ENCODE measurements around the gene LSM4.

DNA sequence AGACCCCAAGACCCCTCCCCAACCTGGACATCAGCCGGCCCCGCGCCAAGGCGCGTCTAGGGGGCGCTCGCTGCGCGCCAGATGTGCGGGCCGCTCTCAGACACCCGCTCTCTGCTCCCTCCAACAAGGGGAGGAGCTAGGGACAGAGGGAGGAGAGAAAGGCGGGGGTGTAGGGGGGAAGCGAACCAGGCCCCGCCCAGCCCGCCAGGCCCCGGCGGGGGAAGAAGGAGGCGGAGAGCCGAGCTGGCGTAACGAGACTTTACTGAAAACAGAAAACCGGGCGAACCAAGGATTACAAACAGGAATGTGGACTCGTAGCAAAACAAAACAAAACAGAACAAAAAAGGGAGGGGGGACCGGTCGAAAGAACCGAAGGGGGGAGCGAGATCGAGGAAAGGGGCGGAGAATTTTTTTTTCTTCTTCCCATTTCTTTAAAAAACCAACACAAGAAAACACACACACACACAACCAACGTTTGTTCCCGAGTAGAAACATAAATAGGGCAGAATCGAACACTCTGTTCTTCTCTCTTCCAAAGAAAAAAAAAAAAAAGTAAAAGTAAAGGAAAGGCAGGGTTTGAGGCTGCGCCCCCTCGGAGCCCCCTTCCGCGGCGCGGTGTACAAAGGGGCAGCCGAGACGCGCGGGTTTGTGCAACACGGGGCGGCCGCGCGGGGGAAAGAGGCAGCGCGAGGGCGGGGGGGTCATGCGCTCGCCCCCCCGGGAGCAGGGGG lies 43.2 kb downstream of the LSM4 start:
- TF ChIP-seq, protein P1, sequence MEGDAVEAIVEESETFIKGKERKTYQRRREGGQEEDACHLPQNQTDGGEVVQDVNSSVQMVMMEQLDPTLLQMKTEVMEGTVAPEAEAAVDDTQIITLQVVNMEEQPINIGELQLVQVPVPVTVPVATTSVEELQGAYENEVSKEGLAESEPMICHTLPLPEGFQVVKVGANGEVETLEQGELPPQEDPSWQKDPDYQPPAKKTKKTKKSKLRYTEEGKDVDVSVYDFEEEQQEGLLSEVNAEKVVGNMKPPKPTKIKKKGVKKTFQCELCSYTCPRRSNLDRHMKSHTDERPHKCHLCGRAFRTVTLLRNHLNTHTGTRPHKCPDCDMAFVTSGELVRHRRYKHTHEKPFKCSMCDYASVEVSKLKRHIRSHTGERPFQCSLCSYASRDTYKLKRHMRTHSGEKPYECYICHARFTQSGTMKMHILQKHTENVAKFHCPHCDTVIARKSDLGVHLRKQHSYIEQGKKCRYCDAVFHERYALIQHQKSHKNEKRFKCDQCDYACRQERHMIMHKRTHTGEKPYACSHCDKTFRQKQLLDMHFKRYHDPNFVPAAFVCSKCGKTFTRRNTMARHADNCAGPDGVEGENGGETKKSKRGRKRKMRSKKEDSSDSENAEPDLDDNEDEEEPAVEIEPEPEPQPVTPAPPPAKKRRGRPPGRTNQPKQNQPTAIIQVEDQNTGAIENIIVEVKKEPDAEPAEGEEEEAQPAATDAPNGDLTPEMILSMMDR (IDR thresholded peaks at IDR 0.05), result peak; percentile 85 to 98 (median 97)
- peak; percentile 92 to 97 for TF ChIP-seq POLR2A (IDR thresholded peaks at IDR 0.05)
